Astrocyte (in vitro differentiated cells and primary cell): ENCODE measurements around the gene RAB36.

ENCODE experiments used
- EZH2 ChIP-seq: IDR thresholded peaks from 2 replicates; pipeline ENCODE4 v1.6.1; 2012; ENCODE audit warnings: mild to moderate bottlenecking, low read length, inconsistent platforms; ENCODE audit not compliant: insufficient read depth
- TF ChIP-seq, protein P1 (sequence below): IDR thresholded peaks from 2 replicates; pipeline ENCODE4 v1.5.1; 2011; ENCODE audit warnings: low read depth, mild to moderate bottlenecking, inconsistent platforms, low read length, moderate library complexity; ENCODE audit not compliant: insufficient read depth

DNA sequence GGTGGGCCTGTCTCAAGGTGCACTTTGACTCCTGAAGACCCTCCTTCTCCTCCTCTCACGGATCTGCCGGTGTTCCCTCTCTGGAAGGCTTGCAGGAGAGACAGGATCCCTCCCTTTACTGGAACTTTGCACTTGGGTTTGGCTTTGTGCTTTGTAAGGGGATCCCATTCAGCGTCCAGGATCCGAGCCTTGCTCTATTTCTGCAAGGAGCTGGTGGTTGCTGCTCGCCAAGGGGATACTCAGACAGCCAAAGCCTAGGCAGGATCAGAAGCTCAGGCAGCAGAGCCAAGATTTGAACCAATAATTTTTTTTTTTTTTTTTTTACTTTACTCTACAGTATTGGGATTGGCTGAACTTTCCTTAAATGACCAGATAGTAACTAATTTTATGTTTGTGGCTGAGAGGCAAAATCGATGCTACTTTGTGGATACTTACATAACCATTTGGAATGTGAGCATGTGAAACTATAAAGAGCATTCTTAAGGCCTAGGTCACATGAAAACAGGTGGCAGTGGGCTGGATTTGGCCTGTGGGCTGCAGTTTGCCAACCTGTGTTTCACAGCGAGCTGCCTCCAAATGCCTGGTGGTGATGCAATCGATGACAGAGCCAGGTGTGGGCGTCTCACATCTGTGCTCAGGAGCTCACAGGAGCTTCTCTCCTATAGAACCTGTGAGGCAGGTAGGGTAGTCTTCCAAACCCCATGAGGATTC is 60.2 kb downstream of the RAB36 start:
- TF ChIP-seq, protein P1, sequence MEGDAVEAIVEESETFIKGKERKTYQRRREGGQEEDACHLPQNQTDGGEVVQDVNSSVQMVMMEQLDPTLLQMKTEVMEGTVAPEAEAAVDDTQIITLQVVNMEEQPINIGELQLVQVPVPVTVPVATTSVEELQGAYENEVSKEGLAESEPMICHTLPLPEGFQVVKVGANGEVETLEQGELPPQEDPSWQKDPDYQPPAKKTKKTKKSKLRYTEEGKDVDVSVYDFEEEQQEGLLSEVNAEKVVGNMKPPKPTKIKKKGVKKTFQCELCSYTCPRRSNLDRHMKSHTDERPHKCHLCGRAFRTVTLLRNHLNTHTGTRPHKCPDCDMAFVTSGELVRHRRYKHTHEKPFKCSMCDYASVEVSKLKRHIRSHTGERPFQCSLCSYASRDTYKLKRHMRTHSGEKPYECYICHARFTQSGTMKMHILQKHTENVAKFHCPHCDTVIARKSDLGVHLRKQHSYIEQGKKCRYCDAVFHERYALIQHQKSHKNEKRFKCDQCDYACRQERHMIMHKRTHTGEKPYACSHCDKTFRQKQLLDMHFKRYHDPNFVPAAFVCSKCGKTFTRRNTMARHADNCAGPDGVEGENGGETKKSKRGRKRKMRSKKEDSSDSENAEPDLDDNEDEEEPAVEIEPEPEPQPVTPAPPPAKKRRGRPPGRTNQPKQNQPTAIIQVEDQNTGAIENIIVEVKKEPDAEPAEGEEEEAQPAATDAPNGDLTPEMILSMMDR: no peak
- no peak for TF ChIP-seq EZH2
